HG03469 (cell line): ENCODE results near the gene CD164L2.
"Not testable (repeated sequence)": the region's sequence is repeated elsewhere in the genome, so short reads cannot be mapped to it uniquely, and the experiment has no call there.

Source experiments
- ATAC-seq: cut with Tn5 transposase; IDR thresholded peaks from one replicate; pipeline ENCODE4 v1.9.1; 2021; ENCODE audit warnings: mild to moderate bottlenecking, moderate library complexity, moderate number of reproducible peaks; ENCODE audit not compliant: unreplicated experiment

Gene CD164L2

GRCh38 chr1:27405598-27406361 lies 22.6 kb upstream of the CD164L2 start:
- ATAC-seq = not testable (repeated sequence)

DNA sequence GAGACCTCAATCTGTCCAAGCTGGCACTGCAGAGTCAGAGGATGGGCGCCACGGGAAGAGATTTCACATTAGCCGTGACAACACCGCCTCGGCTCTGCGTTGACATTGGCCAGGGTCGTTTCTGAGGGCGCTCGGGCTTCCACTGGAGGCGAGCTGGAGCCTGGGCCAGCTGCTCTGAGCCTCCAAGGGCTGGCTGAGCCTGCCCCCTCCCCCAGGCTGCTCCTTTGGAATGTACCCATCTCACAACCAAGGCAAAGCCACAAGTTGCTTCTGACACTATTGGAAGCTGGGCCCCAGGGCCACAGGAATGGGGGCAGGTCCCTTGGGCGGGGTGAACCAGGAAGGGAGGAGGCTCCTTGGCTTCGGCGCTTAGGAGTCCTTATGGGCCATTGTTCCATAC lies 21.9 kb upstream of the CD164L2 start:
- ATAC-seq = no peak

GRCh38 chr1:27403931-27404330 lies 20.8 kb upstream of the CD164L2 start:
- ATAC-seq = no peak

- no peak for ATAC-seq
These were observed 20.1 kb upstream of the CD164L2 start for GRCh38 chr1:27403065-27403726.

- no peak for ATAC-seq
These were observed 19.2 kb upstream of the CD164L2 start for GRCh38 chr1:27402349-27402754.

- no peak for ATAC-seq
These were observed 17.8 kb upstream of the CD164L2 start for GRCh38 chr1:27400963-27401341.

GRCh38 chr1:27400082-27400962 lies 17.2 kb upstream of the CD164L2 start:
- ATAC-seq = no peak

GRCh38 chr1:27399251-27400025 lies 16.3 kb upstream of the CD164L2 start:
- no peak for ATAC-seq

DNA sequence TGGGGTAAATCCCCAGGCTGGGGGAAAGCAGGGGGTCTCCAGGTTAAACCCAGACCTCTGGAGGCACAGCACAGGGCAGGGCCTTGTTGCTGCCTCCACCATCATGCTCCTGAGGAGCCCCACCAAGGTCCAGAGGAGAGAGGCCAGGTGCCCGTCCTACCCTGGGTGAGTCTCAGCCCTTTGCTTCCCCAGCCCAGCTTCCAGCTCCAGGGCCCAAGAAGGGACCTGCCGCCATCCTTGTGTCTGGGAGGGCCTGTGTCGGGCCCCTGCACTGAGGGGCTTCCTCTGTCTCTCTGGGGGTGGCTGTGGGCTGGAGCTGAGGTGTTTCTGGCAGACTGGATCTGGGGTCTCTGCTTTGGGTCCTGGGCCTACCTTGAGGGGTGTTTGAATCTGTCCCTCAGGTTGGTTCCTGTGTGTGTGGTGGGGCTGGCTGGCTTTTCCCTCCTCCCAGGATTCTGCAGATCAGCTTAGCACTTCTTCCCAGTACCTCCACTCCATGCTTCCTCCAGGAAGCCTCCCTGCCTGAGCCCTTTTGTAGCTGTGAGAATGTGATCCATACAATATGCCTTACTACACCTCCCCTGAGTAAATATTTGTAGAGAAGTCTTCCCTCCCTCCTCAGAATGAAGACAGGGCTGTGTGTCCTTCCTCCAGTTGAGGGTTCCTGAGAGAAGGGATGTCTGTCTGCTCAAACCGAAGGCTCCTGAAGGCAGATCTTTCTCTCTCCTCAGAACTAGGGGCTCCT lies 15.4 kb upstream of the CD164L2 start:
- ATAC-seq = no peak

DNA sequence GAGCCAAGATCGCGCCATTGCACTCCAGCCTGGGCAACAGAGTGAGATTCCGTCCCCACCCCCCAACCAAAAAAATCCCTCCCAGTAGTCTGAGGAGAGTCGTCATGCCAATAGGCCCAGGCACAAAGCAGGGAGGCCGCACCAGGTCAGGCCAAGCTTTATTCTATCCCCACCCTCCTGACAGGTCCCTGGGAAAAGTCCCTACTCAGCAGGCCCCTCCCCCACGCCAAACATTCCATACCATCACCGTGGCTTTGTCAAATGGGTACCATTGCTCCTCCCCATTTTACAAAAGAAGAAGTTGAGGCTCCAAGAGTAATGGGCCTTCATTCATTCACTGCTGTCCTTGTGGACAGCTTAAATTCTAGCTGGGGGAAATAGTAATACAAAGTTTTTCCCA lies 14.6 kb upstream of the CD164L2 start:
- ATAC-seq = no peak

DNA sequence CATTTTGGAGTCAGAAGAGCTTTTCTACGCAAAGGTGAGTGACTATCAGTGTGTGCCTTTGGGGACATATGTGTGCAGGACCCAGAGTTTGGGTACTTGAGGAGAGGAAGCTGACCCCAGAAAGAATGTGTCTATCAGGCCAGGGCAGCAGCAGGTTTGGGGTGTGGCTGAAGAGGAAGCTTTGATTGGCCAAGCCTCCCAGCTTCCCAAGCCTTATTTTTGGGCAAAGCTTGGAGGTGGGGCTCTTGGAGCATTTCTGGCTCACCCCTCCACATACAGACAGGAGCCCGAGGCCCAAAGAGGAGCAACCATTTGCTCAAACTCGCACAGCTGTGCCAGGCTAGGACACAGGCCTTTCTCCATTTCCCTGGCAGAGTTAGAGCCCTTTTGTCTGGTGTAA lies 14.0 kb upstream of the CD164L2 start:
- no peak for ATAC-seq

- ATAC-seq = no peak
These were observed 12.5 kb upstream of the CD164L2 start for GRCh38 chr1:27395441-27396195.

DNA sequence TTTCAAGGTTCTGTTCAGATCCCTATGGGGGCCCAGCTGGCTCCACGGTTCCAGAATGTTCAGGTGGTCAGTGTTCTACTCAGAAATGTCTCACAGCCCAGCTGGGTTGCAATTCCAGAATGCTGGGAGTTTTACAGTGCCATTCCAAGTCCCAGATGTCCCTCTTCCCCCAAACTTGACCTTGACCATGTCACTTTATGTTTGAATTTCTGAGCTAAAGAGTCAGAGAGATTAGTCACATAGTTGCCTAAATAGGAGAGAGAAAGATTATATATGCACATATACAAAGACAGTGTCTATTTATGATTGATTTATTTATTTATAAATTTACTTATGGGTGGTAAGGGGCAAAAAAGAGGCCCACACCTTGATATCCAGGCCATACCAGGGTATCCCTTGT lies 11.8 kb upstream of the CD164L2 start:
- no peak for ATAC-seq

- ATAC-seq = no peak
These were observed 11.1 kb upstream of the CD164L2 start for GRCh38 chr1:27394282-27394658.

GRCh38 chr1:27393641-27394281 lies 10.6 kb upstream of the CD164L2 start:
- no peak for ATAC-seq

DNA sequence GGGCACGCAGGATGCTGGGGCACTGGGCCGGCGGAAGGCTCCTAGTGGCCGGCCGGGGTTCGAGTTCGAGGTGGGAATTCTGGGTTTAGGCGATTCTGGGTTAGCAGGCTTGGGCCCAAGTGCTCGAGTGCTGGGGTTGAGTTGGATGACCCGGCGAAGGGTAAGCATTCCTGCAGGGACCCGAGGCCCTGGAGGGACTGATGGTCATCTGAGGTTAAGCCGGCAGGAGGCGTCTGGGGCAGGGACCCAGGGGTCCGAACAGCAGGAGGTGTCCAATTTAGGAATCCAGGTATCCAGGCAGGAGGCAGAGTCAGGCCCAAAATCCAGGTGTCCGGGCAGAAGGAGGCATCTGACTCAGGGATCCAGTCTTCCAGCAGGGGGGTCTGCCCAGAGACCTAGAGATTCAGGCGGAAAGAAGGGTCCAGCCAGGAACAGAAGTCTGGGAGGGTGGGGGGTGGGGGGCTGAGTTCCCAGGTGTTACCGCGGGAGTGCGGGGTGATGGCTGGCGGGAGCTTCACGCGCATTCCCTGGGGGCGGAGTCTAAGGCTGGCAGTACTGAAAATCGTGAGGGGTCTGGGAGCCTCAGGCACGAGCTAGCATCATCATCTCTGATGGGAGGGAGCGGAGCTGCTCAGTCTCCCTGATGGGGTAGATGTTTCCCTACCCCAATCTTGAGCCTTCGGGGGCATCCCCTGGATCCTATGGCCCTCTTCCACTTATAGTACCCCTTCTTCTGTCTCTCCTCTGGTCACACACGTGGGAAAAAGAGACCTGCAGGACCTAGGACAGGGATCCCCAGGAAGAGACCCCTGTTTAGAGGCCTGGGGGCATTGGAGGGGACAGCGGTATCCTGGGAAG lies 9.9 kb upstream of the CD164L2 start:
- ATAC-seq = no peak

GRCh38 chr1:27392096-27392777 lies 9.1 kb upstream of the CD164L2 start, which contains the start of gene GPR3:
Gene GPR3 (plus strand): TSS chr1:27392622. CDS start chr1:27393799, 1,177 bp downstream.
- ATAC-seq = peak; percentile 59
